ENCODE results near the gene DYNLL2.

- TF ChIP-seq CTCF (IDR thresholded peaks at IDR 0.05) (no peak), POLR2A (IDR thresholded peaks at IDR 0.05) (no peak)
These were observed 39.7 kb upstream of the DYNLL2 start for GRCh38 chr17:58043221-58044181.

All from uterus (tissue), 2 donors.